Dermis blood vessel endothelial cell (primary cell): ENCODE data around the gene LCN1. TPM values are rescaled to one million over a fixed set of nuclear protein-coding genes. Genes with fewer than 3 reads are reported as not detected.

ENCODE experiments used
- DNase-seq: peaks from one replicate; pipeline ENCODE4 v3.0.0; 2010
- total RNA-seq: library from RNA; depleted of rRNA; stranded (reverse); fragments of >200 nt; gene quantifications from 2 replicates; pipeline ENCODE4 v1.2.3, GENCODE V29; 2014

The LCN1 gene
- total RNA-seq, result not detected in 2 replicates

GRCh38 chr9:135520916-135521607 is at the start of gene LCN1:
Gene LCN1, plus strand, starts transcription at chr9:135521440. Its CDS starts 58 bp downstream, at chr9:135521498.
- no peak for DNase-seq

- no peak for DNase-seq
These were observed 49.2 kb upstream of the LCN1 start for GRCh38 chr9:135471791-135472640.

- DNase-seq, result no peak
These were observed 47.2 kb upstream of the LCN1 start for GRCh38 chr9:135473972-135474543.

- peak; percentile 57 for DNase-seq
These were observed 46.3 kb upstream of the LCN1 start for GRCh38 chr9:135474915-135475314.

- DNase-seq, result no peak
These were observed 44.5 kb upstream of the LCN1 start for GRCh38 chr9:135476561-135477355.

- DNase-seq, result no peak
These were observed 43.0 kb upstream of the LCN1 start for GRCh38 chr9:135478191-135478590.

- peak; percentile 43 for DNase-seq
These were observed 42.3 kb upstream of the LCN1 start for GRCh38 chr9:135478829-135479468.

- no peak for DNase-seq
These were observed 41.7 kb upstream of the LCN1 start, which contains the start of gene PPP1R26 for GRCh38 chr9:135479469-135480052. Gene PPP1R26, plus strand, starts transcription at chr9:135479782. Its CDS starts 4,729 bp downstream, at chr9:135484511.

- DNase-seq, result peak; percentile 42
These were observed 40.9 kb upstream of the LCN1 start for GRCh38 chr9:135480071-135480939.

- no peak for DNase-seq
These were observed 40.3 kb upstream of the LCN1 start for GRCh38 chr9:135480940-135481310.

- DNase-seq, result no peak
These were observed 39.1 kb upstream of the LCN1 start for GRCh38 chr9:135482015-135482754.

GRCh38 chr9:135484460-135485277 is 36.6 kb upstream of the LCN1 start:
- no peak for DNase-seq

- no peak for DNase-seq
These were observed 35.9 kb upstream of the LCN1 start for GRCh38 chr9:135485385-135485784.

GRCh38 chr9:135485832-135486231 is 35.4 kb upstream of the LCN1 start:
- DNase-seq, result no peak

- no peak for DNase-seq
These were observed 34.8 kb upstream of the LCN1 start for GRCh38 chr9:135486267-135487065.

GRCh38 chr9:135487281-135488012 is 33.8 kb upstream of the LCN1 start:
- no peak for DNase-seq

- DNase-seq, result no peak
These were observed 33.3 kb upstream of the LCN1 start for GRCh38 chr9:135488013-135488330.

- DNase-seq, result no peak
These were observed 32.7 kb upstream of the LCN1 start for GRCh38 chr9:135488527-135488926.
